Esophagus muscularis mucosa (tissue), 4 donors: ENCODE data around the gene CLN3. TPM values are rescaled to one million over a fixed set of nuclear protein-coding genes. Genes with fewer than 3 reads are reported as not detected.
"Not testable (repeated sequence)": the region's sequence is repeated elsewhere in the genome, so short reads cannot be mapped to it uniquely, and the experiment has no call there.

Experiments used
- DNase-seq: peaks from one replicate; pipeline ENCODE4 v3.0.0-alpha.2; 2017; ENCODE audit errors: extremely low spot score
- H3K27ac ChIP-seq, 4 donors: fragments of 200-600 bp; sonication (generic); replicated peaks in 1 of 4; 1 replicate in 3 of 4; 2 replicates in 1 of 4; pipeline ENCODE4 v1.5.1; 2016 to 2019; ENCODE audit warnings: mild to moderate bottlenecking in 1 of 4
- H3K27me3 ChIP-seq, 4 donors: fragments of 200-600 bp; sonication (generic); one replicate each; pipeline versions ENCODE4 v1.5.1 to v1.6.0; 2016 to 2019
- H3K36me3 ChIP-seq, 4 donors: fragments of 200-600 bp; sonication (generic); one replicate each; pipeline ENCODE4 v1.5.1; 2016 to 2019
- H3K4me1 ChIP-seq, 4 donors: fragments of 200-600 bp; sonication (generic); one replicate each; pipeline ENCODE4 v1.5.1; 2016 to 2019
- H3K4me3 ChIP-seq, 4 donors: fragments of 200-600 bp; sonication (generic); 1 replicate in 2 of 4; 2 replicates in 2 of 4; pipeline ENCODE4 v1.5.1; 2016 to 2019; ENCODE audit warnings: mild to moderate bottlenecking in 4 of 4, moderate library complexity in 1 of 4
- H3K9me3 ChIP-seq, 4 donors: fragments of 200-600 bp; sonication (generic); 1 replicate in 3 of 4; 2 replicates in 1 of 4; pipeline ENCODE4 v1.5.1; 2016 to 2019
- CTCF ChIP-seq, 3 experiments: fragments of 200-600 bp in 2 of 3; fragments of 450-650 bp in 1 of 3; sonication (generic) in 2 of 3; IDR thresholded peaks; one replicate each; pipeline ENCODE4 v1.5.1; 2017 to 2019; ENCODE audit warnings: antibody characterized with exemption in 3 of 3, mild to moderate bottlenecking in 2 of 3, moderate library complexity in 1 of 3
- EP300 ChIP-seq: sonication (generic); formaldehyde crosslinking; IDR thresholded peaks from one replicate; pipeline ENCODE4 v1.6.1; 2017; ENCODE audit warnings: antibody characterized with exemption
- POLR2A ChIP-seq: fragments of 450-650 bp; IDR thresholded peaks from one replicate; pipeline ENCODE4 v1.6.1; 2017; ENCODE audit warnings: antibody characterized with exemption, moderate library complexity, mild to moderate bottlenecking, low read depth
- POLR2AphosphoS5 ChIP-seq, 2 donors: sonication (generic); formaldehyde crosslinking; IDR thresholded peaks; one replicate each; pipeline ENCODE4 v1.6.1; 2017; ENCODE audit warnings: antibody characterized with exemption in 2 of 2
- WGBS: methylation state at CpG from one replicate; pipeline ENCODE4 v1.1.5; 2018; 5-methylcytosine and 5-hydroxymethylcytosine counted together
- intact Hi-C: fragments of 100-400 bp; cut with DNase I; formaldehyde crosslinking; loops from one replicate; pipeline ENCODE4 v1.15.1; 2023
- total RNA-seq, 4 donors: library from RNA; depleted of rRNA; stranded (reverse); fragments of >200 nt; gene quantifications; one replicate each; pipeline versions ENCODE4 v1.1.0 to v1.2.1, GENCODE V29; 2016

The CLN3 gene
- total RNA-seq, 4 donors from 2014 or later = 10.3 to 23.3 (median 16.6) TPM

GRCh38 chr16:28491230-28491969 lies 474 bp downstream of the CLN3 start:
- H3K9me3 ChIP-seq = no peaks in the 10 kb centered on the region
- no peaks in the 10 kb centered on the region for H3K27me3 ChIP-seq
- intact Hi-C loops = loop anchor here (2.0 kb wide), 1 partner anchor 63 kb away; no protein-coding TSS in a partner anchor
- peaks cover 21 to 38% (median 32%) of the 10 kb centered on the region in 4 donors for H3K36me3 ChIP-seq
- DNase-seq = peak; percentile 94
- peak overlapping the region; percentile 76 to 99 (median 98) for H3K4me3 ChIP-seq
- H3K4me1 ChIP-seq = peaks cover 8 to 27% (median 23%) of the 10 kb centered on the region in 4 donors
- WGBS = 3% methylated on average over 6 of the region's 42 CpGs
- peak overlapping the region; percentile 92 to 95 (median 94) for H3K27ac ChIP-seq
- TF ChIP-seq POLR2A (no peak), CTCF (IDR thresholded peaks at IDR 0.05) (peak; percentile 40 to 53 (median 50))

- peaks cover 8 to 23% (median 19%) of the 10 kb centered on the region in 4 donors for H3K4me1 ChIP-seq
- 98% methylated on average over 5 of the region's 5 CpGs for WGBS
- H3K4me3 ChIP-seq = no peak overlapping the region
- intact Hi-C loops = no loop called here
- DNase-seq = no peak
- no peak overlapping the region for H3K27ac ChIP-seq
- TF ChIP-seq EP300 = no peak
- TF ChIP-seq POLR2A = no peak
- no peak for TF ChIP-seq CTCF (IDR thresholded peaks at IDR 0.05)
- no peak for TF ChIP-seq POLR2AphosphoS5 (IDR thresholded peaks at IDR 0.05)
- no peaks in the 10 kb centered on the region for H3K27me3 ChIP-seq
- H3K9me3 ChIP-seq = no peaks in the 10 kb centered on the region
- peaks cover 49 to 87% (median 70%) of the 10 kb centered on the region in 4 donors for H3K36me3 ChIP-seq
Observed at GRCh38 chr16:28486266-28486665, 5.6 kb downstream of the CLN3 start.

- intact Hi-C loops, DNase-seq: not testable (repeated sequence)
- 97% methylated on average over 5 of the region's 5 CpGs for WGBS
Observed at GRCh38 chr16:28483361-28483760, 8.5 kb downstream of the CLN3 start.

GRCh38 chr16:28482026-28482425 lies 9.8 kb downstream of the CLN3 start:
- no peak overlapping the region for H3K4me3 ChIP-seq
- H3K9me3 ChIP-seq = no peaks in the 10 kb centered on the region
- H3K27me3 ChIP-seq = no peaks in the 10 kb centered on the region
- H3K4me1 ChIP-seq = no peaks in the 10 kb centered on the region
- intact Hi-C loops = no loop called here
- 93% methylated on average over 12 of the region's 13 CpGs for WGBS
- TF ChIP-seq EP300 (no peak), POLR2A (no peak), CTCF (IDR thresholded peaks at IDR 0.05) (no peak), POLR2AphosphoS5 (IDR thresholded peaks at IDR 0.05) (no peak)
- no peak for DNase-seq
- no peak overlapping the region for H3K27ac ChIP-seq
- peaks cover 59 to 97% (median 85%) of the 10 kb centered on the region in 4 donors for H3K36me3 ChIP-seq

More at GRCh38 chr16:28483361-28483760, 8.5 kb downstream of the CLN3 start:
- not testable (repeated sequence) for H3K27ac ChIP-seq, H3K4me1 ChIP-seq, H3K9me3 ChIP-seq, H3K27me3 ChIP-seq, H3K4me3 ChIP-seq
- peaks cover 61 to 97% (median 85%) of the 10 kb centered on the region in 4 donors for H3K36me3 ChIP-seq

- no peak for DNase-seq
- TF ChIP-seq EP300 (no peak), POLR2AphosphoS5 (IDR thresholded peaks at IDR 0.05) (no peak), CTCF (IDR thresholded peaks at IDR 0.05) (no peak), POLR2A (no peak)
- Histone ChIP-seq H3K36me3 (peaks cover 57 to 100% (median 96%) of the 10 kb centered on the region in 4 donors), H3K9me3 (no peaks in the 10 kb centered on the region), H3K4me3 (no peak overlapping the region), H3K4me1 (no peaks in the 10 kb centered on the region), H3K27me3 (no peaks in the 10 kb centered on the region), H3K27ac (no peak overlapping the region)
- WGBS = 93% methylated on average over 10 of the region's 16 CpGs
- intact Hi-C loops = no loop called here
Observed at GRCh38 chr16:28478506-28479180, 13.2 kb downstream of the CLN3 start.
